K562 (cell line): ENCODE results near the gene ACACB. TPM values are rescaled to one million over a fixed set of nuclear protein-coding genes. Genes with fewer than 3 reads are reported as not detected.

Source experiments
- ASH1L ChIP-seq: fragments of 450-650 bp; IDR thresholded peaks from 2 replicates; pipeline ENCODE4 v1.6.1; 2018; ENCODE audit warnings: borderline replicate concordance, mild to moderate bottlenecking, low read depth; ENCODE audit not compliant: partially characterized antibody
- BACH1 ChIP-seq: fragments of 200-800 bp; sonication (Bioruptor generic); IDR thresholded peaks from 2 replicates; pipeline ENCODE4 v1.6.1; 2016; ENCODE audit warnings: missing genetic modification characterization, missing compliant biosample characterization
- FOXM1 ChIP-seq, 2 experiments: fragments of 450-650 bp in 1 of 2; sonication (generic) in 1 of 2; formaldehyde crosslinking in 1 of 2; IDR thresholded peaks; 2 replicates each; pipeline versions ENCODE4 v1.6.1 to v1.9.0; 2017 to 2022; ENCODE audit warnings: low read depth in 2 of 2, mild to moderate bottlenecking in 2 of 2, missing genetic modification reagents in 1 of 2, moderate library complexity in 1 of 2
- HDAC8 ChIP-seq: fragments of 450-650 bp; IDR thresholded peaks from 2 replicates; pipeline ENCODE4 v1.6.1; 2016; ENCODE audit warnings: mild to moderate bottlenecking, missing genetic modification characterization, moderate library complexity, missing compliant biosample characterization
- RFX5 ChIP-seq: IDR thresholded peaks from 2 replicates; pipeline ENCODE4 v1.6.1; 2011; ENCODE audit warnings: low read depth, mild to moderate bottlenecking, improper control_type of control experiment, low read length
- SNAPC5 ChIP-seq: fragments of 250-450 bp; sonication (Bioruptor Pico); IDR thresholded peaks from 2 replicates; pipeline ENCODE4 v1.8.0; 2021; ENCODE audit warnings: moderate library complexity, mild to moderate bottlenecking, inconsistent platforms
- TCF7L2 ChIP-seq: fragments of 150-350 bp; IDR thresholded peaks from 2 replicates; pipeline ENCODE4 v1.6.1; 2016; ENCODE audit warnings: low read depth, mild to moderate bottlenecking, low read length, moderate library complexity
- XRCC5 ChIP-seq: fragments of 200-400 bp; formaldehyde crosslinking; IDR thresholded peaks from 2 replicates; pipeline ENCODE4 v1.6.1; 2017; ENCODE audit warnings: low read depth, mild to moderate bottlenecking, low read length
- ZBTB7A ChIP-seq: IDR thresholded peaks from 2 replicates; pipeline ENCODE4 v1.6.1; 2011; ENCODE audit warnings: low read depth, mild to moderate bottlenecking, low read length, moderate library complexity, borderline replicate concordance; ENCODE audit not compliant: control insufficient read depth
- ZNF57 ChIP-seq: fragments of 450-650 bp; formaldehyde crosslinking; IDR thresholded peaks from 2 replicates; pipeline ENCODE4 v1.4.0; 2020; ENCODE audit warnings: mild to moderate bottlenecking, moderate library complexity
- ZNF77 ChIP-seq: fragments of 250-450 bp; sonication (Bioruptor Pico); IDR thresholded peaks from 2 replicates; pipeline ENCODE4 v1.5.0; 2020
- polyA plus RNA-seq, 8 experiments: library from polyadenylated mRNA; depleted of rRNA in 4 of 8; stranded (reverse) in 5 of 8; unstranded in 3 of 8; fragments of >200 nt; fragmentation: Nextera tagmentation in 2 of 8; fragmentation: Illumina TruSeq in 1 of 8; extraction: Ambion mirVana in 2 of 8; extraction: Trizol in 1 of 8; gene quantifications; 2 replicates each; pipeline versions ENCODE4 v1.2.1 to v1.2.3, GENCODE V29; 2011 to 2014; ENCODE audit warnings: inconsistent platforms in 1 of 8, missing spikeins in 1 of 8
- total RNA-seq, 7 experiments: library from RNA; depleted of rRNA in 6 of 7; stranded (reverse); fragments of >200 nt in 6 of 7; fragmentation: Illumina TruSeq in 2 of 7; extraction: Trizol in 2 of 7; gene quantifications; 2 replicates each; pipeline versions ENCODE4 v1.2.1 to v1.2.3, GENCODE V29; 2011 to 2021; ENCODE audit warnings: low replicate concordance in 1 of 7
- TF ChIP-seq, protein P1 (sequence below): sonication (generic); formaldehyde crosslinking; IDR thresholded peaks from 2 replicates; pipeline ENCODE4 v1.8.0; 2022; ENCODE audit warnings: mild to moderate bottlenecking, missing genetic modification reagents
- TF ChIP-seq, protein P2 (sequence below), 2 experiments: fragments of 450-650 bp in 1 of 2; sonication (generic) in 1 of 2; formaldehyde crosslinking in 1 of 2; IDR thresholded peaks; 2 replicates each; pipeline versions ENCODE4 v1.7.1 to v1.9.0; 2016 to 2022; ENCODE audit warnings: inconsistent platforms in 1 of 2, mild to moderate bottlenecking in 1 of 2, missing genetic modification reagents in 1 of 2

ACACB gene
- total and polyA plus RNA-seq, 9 of the 15 experiments (the other 6 are each of a cell fraction or from before 2014, with no cell fraction given) = 0.10 to 2.5 (median 0.83) TPM

DNA sequence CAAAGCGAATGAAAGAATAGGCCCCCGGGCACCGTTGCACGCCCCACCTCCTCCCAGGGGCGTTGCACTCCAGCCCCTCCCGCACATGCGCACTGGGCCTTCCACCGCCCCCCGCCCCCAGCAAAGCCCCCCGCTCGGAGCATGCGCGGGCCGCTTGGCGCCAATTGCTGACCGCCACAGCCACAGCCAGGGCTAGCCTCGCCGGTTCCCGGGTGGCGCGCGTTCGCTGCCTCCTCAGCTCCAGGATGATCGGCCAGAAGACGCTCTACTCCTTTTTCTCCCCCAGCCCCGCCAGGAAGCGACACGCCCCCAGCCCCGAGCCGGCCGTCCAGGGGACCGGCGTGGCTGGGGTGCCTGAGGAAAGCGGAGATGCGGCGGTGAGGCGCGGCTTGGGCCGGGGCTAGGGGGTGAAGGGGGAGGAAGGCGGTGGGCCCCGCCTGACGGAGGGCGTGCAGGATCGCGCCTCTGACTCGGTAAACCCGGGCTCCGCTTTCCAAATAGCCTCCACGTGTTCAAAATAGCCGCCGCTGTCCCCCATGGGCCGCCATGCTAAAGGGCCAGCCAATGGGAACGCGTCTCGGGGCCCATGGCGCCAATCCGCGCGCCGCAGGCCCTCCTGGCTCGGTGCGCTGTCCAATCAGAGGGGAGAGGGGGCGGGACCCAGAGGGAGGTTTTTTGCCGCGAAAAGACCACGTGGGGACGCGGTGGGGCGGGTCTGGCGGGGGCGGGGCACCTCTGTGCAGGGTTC is 18.8 kb upstream of the ACACB start, which contains the start of gene UNG (continued):
- TF ChIP-seq FOXM1 (IDR thresholded peaks at IDR 0.05; ENCODE audit: low read depth) (no peak), FOXM1 (CRISPR knock-in tag; IDR thresholded peaks at IDR 0.05; ENCODE audit: low read depth) (no peak), ZBTB7A (peak; percentile 85; the same call in 1 of the 2 replicates), ASH1L (peak; percentile 97), ZNF57 (CRISPR knock-in tag) (no peak), HDAC8 (tag) (no peak), ZNF77 (CRISPR knock-in tag) (no peak), TCF7L2 (no peak), BACH1 (tag) (no peak), RFX5 (no peak), SNAPC5 (CRISPR knock-in tag) (no peak), XRCC5 (no peak)
- TF ChIP-seq, protein P1, sequence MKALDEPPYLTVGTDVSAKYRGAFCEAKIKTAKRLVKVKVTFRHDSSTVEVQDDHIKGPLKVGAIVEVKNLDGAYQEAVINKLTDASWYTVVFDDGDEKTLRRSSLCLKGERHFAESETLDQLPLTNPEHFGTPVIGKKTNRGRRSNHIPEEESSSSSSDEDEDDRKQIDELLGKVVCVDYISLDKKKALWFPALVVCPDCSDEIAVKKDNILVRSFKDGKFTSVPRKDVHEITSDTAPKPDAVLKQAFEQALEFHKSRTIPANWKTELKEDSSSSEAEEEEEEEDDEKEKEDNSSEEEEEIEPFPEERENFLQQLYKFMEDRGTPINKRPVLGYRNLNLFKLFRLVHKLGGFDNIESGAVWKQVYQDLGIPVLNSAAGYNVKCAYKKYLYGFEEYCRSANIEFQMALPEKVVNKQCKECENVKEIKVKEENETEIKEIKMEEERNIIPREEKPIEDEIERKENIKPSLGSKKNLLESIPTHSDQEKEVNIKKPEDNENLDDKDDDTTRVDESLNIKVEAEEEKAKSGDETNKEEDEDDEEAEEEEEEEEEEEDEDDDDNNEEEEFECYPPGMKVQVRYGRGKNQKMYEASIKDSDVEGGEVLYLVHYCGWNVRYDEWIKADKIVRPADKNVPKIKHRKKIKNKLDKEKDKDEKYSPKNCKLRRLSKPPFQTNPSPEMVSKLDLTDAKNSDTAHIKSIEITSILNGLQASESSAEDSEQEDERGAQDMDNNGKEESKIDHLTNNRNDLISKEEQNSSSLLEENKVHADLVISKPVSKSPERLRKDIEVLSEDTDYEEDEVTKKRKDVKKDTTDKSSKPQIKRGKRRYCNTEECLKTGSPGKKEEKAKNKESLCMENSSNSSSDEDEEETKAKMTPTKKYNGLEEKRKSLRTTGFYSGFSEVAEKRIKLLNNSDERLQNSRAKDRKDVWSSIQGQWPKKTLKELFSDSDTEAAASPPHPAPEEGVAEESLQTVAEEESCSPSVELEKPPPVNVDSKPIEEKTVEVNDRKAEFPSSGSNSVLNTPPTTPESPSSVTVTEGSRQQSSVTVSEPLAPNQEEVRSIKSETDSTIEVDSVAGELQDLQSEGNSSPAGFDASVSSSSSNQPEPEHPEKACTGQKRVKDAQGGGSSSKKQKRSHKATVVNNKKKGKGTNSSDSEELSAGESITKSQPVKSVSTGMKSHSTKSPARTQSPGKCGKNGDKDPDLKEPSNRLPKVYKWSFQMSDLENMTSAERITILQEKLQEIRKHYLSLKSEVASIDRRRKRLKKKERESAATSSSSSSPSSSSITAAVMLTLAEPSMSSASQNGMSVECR (CRISPR knock-in tag) = peak; percentile 97
- TF ChIP-seq, protein P2, sequence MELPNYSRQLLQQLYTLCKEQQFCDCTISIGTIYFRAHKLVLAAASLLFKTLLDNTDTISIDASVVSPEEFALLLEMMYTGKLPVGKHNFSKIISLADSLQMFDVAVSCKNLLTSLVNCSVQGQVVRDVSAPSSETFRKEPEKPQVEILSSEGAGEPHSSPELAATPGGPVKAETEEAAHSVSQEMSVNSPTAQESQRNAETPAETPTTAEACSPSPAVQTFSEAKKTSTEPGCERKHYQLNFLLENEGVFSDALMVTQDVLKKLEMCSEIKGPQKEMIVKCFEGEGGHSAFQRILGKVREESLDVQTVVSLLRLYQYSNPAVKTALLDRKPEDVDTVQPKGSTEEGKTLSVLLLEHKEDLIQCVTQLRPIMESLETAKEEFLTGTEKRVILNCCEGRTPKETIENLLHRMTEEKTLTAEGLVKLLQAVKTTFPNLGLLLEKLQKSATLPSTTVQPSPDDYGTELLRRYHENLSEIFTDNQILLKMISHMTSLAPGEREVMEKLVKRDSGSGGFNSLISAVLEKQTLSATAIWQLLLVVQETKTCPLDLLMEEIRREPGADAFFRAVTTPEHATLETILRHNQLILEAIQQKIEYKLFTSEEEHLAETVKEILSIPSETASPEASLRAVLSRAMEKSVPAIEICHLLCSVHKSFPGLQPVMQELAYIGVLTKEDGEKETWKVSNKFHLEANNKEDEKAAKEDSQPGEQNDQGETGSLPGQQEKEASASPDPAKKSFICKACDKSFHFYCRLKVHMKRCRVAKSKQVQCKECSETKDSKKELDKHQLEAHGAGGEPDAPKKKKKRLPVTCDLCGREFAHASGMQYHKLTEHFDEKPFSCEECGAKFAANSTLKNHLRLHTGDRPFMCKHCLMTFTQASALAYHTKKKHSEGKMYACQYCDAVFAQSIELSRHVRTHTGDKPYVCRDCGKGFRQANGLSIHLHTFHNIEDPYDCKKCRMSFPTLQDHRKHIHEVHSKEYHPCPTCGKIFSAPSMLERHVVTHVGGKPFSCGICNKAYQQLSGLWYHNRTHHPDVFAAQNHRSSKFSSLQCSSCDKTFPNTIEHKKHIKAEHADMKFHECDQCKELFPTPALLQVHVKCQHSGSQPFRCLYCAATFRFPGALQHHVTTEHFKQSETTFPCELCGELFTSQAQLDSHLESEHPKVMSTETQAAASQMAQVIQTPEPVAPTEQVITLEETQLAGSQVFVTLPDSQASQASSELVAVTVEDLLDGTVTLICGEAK (IDR thresholded peaks at IDR 0.05) = no peak
- TF ChIP-seq, protein P2 (CRISPR knock-in tag; IDR thresholded peaks at IDR 0.05) = no peak
